Measurements from ENCODE around the gene CRTAC1. TPM values are rescaled to one million over a fixed set of nuclear protein-coding genes. Genes with fewer than 3 reads are reported as not detected.

The CRTAC1 gene
- total and polyA plus RNA-seq, 10 of the 15 experiments (the other 5 are each of a cell fraction or from before 2014, with no cell fraction given): 0.10 TPM; not detected in 9

GRCh38 chr10:97940534-97940933, 89.9 kb downstream of the CRTAC1 start:
- POLR2A ChIA-PET: no interaction called here
- ATAC-seq (no peak), DNase-seq (ENCODE audit: low read depth, low spot score) (no peak), FAIRE-seq (no peak)
- no peaks in the 10 kb centered on the region for H3K79me2 ChIP-seq (ENCODE audit: control insufficient read depth, insufficient read depth, low read length)
- no peaks in the 10 kb centered on the region for H3K9me3 ChIP-seq (replicated peaks; ENCODE audit: control insufficient read depth, insufficient read depth, low read length)
- no peak overlapping the region for H2AFZ ChIP-seq (ENCODE audit: control insufficient read depth, low read depth, low read length)
- TF ChIP-seq SREBF2 (IDR thresholded peaks at IDR 0.05; ENCODE audit: low read length): no peak
- no peak for TF ChIP-seq NR2F1 (conservative IDR thresholded peaks at IDR 0.05)
- no peaks in the 10 kb centered on the region for H3K36me3 ChIP-seq (ENCODE audit: control insufficient read depth in 2 of 2, insufficient read depth in 2 of 2, low read length in 1 of 2)
- no peaks in the 10 kb centered on the region for H3K4me1 ChIP-seq (ENCODE audit: control insufficient read depth, insufficient read depth, low read length)
- SMC1A ChIA-PET (ENCODE audit: uncharacterized antibody, unreplicated experiment): no interaction called here
- H3K4me2 ChIP-seq (ENCODE audit: control insufficient read depth, insufficient read depth): no peak overlapping the region
- in situ Hi-C loops (cut with MboI): no loop called here
- no peak overlapping the region for H3K27ac ChIP-seq (ENCODE audit: control insufficient read depth, insufficient read depth)
- RAD21 ChIA-PET (ENCODE audit: unreplicated experiment): no interaction called here
- CTCF ChIA-PET: no interaction called here
- no peaks in the 10 kb centered on the region for H4K20me1 ChIP-seq (ENCODE audit: control insufficient read depth, insufficient read depth)
- H3K4me3 ChIP-seq: no peak overlapping the region
- H3K9ac ChIP-seq (ENCODE audit: control insufficient read depth, insufficient read depth, low read length): no peak overlapping the region
- no TSS peak for BruUV-seq (replicated peaks)
- intact Hi-C loops (cut with micrococcal nuclease; ENCODE audit: unreplicated experiment): no loop called here
- H3K27me3 ChIP-seq (replicated peaks in 1 of 2; ENCODE audit: control insufficient read depth in 2 of 2, insufficient read depth in 2 of 2, low read length in 1 of 2): no peaks in the 10 kb centered on the region; a peak in 2 of 4 replicates
- 5% methylated on average over 6 of the region's 6 CpGs for WGBS (ENCODE audit: insufficient coverage, insufficient replicate concordance, low lambda C conversion rate, missing lambda C conversion rate)

- no peak overlapping the region for H3K4me3 ChIP-seq
- TF ChIP-seq LARP7 (IDR thresholded peaks at IDR 0.05) (no peak), STAT1 (conservative IDR thresholded peaks at IDR 0.05) (no peak), NFYB (IDR thresholded peaks at IDR 0.05; ENCODE audit: insufficient read depth, low read depth, low read length) (no peak), BCLAF1 (IDR thresholded peaks at IDR 0.05) (no peak), ATF3 (IDR thresholded peaks at IDR 0.05; ENCODE audit: borderline replicate concordance, extremely low read depth, low read depth, low read length) (no peak), TAF1 (IDR thresholded peaks at IDR 0.05; ENCODE audit: borderline replicate concordance, low read depth, low read length) (no peak), ZBTB4 (CRISPR knock-in tag; IDR thresholded peaks at IDR 0.05) (no peak)
- H2AFZ ChIP-seq (ENCODE audit: control insufficient read depth, low read depth, low read length): no peak overlapping the region
- FAIRE-seq (no peak), ATAC-seq (no peak), DNase-seq (ENCODE audit: low read depth, low spot score) (no peak)
- H3K79me2 ChIP-seq (ENCODE audit: control insufficient read depth, insufficient read depth, low read length): no peaks in the 10 kb centered on the region
- H3K27me3 ChIP-seq (replicated peaks in 1 of 2; ENCODE audit: control insufficient read depth in 2 of 2, insufficient read depth in 2 of 2, low read length in 1 of 2): no peaks in the 10 kb centered on the region; a peak in 3 of 4 replicates
- CTCF ChIA-PET: no interaction called here
- RAD21 ChIA-PET (ENCODE audit: unreplicated experiment): no interaction called here
- SMC1A ChIA-PET (ENCODE audit: uncharacterized antibody, unreplicated experiment): no interaction called here
- 0% methylated on average over 5 of the region's 5 CpGs for WGBS (ENCODE audit: insufficient coverage, insufficient replicate concordance, low lambda C conversion rate, missing lambda C conversion rate)
- H3K4me2 ChIP-seq (ENCODE audit: control insufficient read depth, insufficient read depth): no peak overlapping the region
- no peak overlapping the region for H3K9ac ChIP-seq (ENCODE audit: control insufficient read depth, insufficient read depth, low read length)
- intact Hi-C loops (cut with micrococcal nuclease; ENCODE audit: unreplicated experiment): no loop called here
- H3K27ac ChIP-seq (ENCODE audit: control insufficient read depth, insufficient read depth): no peak overlapping the region
- BruUV-seq (replicated peaks): no TSS peak
- H3K4me1 ChIP-seq (ENCODE audit: control insufficient read depth, insufficient read depth, low read length): no peaks in the 10 kb centered on the region
- POLR2A ChIA-PET: no interaction called here
- no peaks in the 10 kb centered on the region for H3K36me3 ChIP-seq (ENCODE audit: control insufficient read depth in 2 of 2, insufficient read depth in 2 of 2, low read length in 1 of 2)
- in situ Hi-C loops (cut with MboI): no loop called here
- H3K9me3 ChIP-seq (replicated peaks; ENCODE audit: control insufficient read depth, insufficient read depth, low read length): no peaks in the 10 kb centered on the region
- H4K20me1 ChIP-seq (ENCODE audit: control insufficient read depth, insufficient read depth): no peaks in the 10 kb centered on the region
Observed at GRCh38 chr10:97939446-97939990, 90.9 kb downstream of the CRTAC1 start.

Measured in GM12878 (cell line).